ENCODE results near the gene NOSTRIN.
"Not testable (repeated sequence)": the region's sequence is repeated elsewhere in the genome, so short reads cannot be mapped to it uniquely, and the experiment has no call there.

Gene NOSTRIN

GRCh38 chr2:168882163-168882562, 79.7 kb downstream of the NOSTRIN start:
- DNase-seq (ENCODE audit: low read depth in 2 of 2) = not testable (repeated sequence)

GRCh38 chr2:168884975-168885374, 82.5 kb downstream of the NOSTRIN start:
- DNase-seq (ENCODE audit: low read depth in 2 of 2) = no peak

DNA sequence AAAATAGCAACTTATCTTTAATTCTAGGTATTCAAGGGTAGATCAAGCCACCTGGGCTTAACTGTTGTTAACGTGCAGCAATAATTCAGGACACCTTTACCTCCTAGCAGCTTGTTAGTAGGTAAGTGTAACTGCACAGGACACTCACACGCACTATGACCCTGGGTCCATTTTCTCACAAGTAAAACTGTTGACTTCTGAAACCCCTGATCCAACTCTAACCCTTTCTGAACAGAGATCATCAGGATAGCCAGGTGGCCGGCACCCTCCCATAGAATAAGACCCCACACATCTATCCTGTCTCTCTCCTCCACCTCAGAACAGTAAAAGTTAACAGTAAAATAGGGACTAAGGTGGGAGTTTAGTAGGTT, 87.2 kb downstream of the NOSTRIN start:
- DNase-seq (ENCODE audit: low read depth in 2 of 2) = no peak

DNA sequence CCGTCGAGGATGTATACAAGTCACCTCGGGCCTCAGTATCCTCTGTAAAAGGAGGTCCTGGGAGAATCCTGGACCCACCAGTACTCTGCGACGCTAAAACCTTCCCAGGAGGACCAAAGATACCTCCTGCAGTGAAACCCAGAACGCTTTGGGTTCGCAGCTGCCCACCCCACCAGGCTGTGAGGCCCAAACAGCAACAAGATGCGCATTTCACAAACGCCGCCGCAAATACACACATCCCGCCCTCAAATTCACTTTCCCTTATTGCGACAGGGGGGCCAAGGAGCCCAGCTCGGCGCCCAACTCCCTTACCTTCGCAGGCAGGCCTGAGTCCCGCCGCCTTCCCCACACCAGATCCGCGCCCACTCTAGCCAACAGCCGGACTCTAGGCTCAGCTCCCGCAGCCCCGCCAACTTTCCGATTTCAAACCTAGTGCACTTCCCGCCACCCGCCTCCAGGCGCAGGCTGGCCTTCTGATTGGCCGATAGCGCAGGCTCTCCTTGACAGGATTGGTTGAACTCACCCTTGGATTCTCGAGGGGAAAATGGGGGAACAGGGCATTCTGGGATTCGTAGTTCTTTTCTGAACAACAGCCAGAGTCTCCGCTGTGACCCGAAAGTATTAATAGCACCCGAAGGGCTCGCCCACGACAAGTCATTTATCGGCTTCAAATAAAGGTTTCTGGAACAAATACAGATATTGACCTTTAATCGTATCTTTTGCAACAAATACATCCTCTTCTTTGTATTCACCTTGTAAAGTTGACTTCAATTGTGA, 87.8 kb downstream of the NOSTRIN start, which contains the start of gene SPC25:
SPC25 (minus strand) TSS at position 425 of the 777 bp plus-strand sequence. CDS start 911 bp downstream, outside the sequence.
- DNase-seq (ENCODE audit: low read depth in 2 of 2) = peak; percentile 77

DNA sequence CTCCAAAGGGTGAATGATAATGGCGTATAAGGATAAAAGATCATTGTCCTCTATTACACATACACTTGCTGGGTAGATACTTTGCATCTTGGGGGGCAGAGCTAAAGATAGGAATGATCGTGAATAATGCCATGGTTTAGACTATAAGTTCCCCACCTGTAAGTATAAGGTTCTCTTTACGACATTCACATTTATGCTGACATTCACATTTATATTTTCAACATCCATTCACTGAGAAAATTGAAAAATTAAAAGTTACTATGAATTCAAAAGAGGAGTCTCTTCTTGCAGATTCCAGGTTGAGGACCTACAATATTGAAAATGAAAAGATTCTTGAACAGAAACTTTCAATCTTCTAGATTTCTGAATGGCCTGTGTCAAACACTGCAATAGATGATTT, 89.9 kb downstream of the NOSTRIN start:
- DNase-seq (ENCODE audit: low read depth in 2 of 2) = no peak

- DNase-seq (ENCODE audit: low read depth in 2 of 2) = no peak
These were observed 91.7 kb downstream of the NOSTRIN start for GRCh38 chr2:168894101-168894500.

- DNase-seq (ENCODE audit: low read depth in 2 of 2) = no peak
These were observed 92.3 kb downstream of the NOSTRIN start for GRCh38 chr2:168894720-168895119.

GRCh38 chr2:168895771-168896170, 93.3 kb downstream of the NOSTRIN start:
- DNase-seq (ENCODE audit: low read depth in 2 of 2) = no peak

DNA sequence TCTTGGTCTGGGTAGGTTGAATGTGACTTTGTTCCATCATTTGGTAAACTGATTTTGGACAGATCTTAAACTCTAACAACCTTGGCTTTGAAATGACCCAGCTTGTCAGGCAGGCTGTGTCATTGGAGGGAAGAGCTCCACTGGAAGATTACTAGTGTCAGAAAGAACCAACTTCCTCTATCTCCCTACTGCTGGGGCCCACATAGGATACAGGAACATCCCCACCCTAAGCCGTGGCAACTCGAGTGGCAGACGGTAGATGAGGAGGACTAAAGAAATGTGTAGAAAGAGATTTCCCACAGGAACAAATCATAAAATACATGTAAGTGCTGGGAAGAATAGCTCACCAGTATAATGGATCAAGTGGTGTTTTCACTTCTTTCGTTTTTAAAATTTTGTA, 94.3 kb downstream of the NOSTRIN start:
- no peak for DNase-seq (ENCODE audit: low read depth in 2 of 2)

- DNase-seq (ENCODE audit: low read depth in 2 of 2) = no peak
These were observed 95.0 kb downstream of the NOSTRIN start for GRCh38 chr2:168897449-168897848.

- DNase-seq (ENCODE audit: low read depth in 2 of 2) = no peak
These were observed 98.6 kb downstream of the NOSTRIN start, which contains the start of gene G6PC2 for GRCh38 chr2:168901003-168901402. Gene G6PC2 (plus strand): TSS chr2:168901291. CDS start chr2:168901332, 41 bp downstream.

DNA sequence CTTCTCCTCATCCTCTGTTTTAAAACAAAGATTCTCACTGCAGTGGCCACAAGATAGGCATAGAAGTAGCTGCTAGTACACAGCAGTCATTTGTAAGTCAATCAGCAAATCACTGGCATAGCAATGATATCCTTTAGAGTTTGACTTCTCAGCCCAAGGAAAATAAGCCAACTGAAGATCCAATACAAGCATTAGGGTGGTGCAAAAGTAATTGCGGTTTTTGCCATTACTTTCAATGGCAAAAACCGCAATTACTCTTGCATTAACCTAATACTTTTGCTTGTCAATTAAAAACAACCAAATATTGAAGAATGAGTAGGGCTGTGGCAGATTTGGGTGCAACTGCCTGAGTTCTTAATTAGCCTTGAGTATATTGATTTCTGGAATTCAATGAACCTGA, 101.5 kb downstream of the NOSTRIN start:
- DNase-seq (ENCODE audit: low read depth in 2 of 2) = no peak

- no peak for DNase-seq (ENCODE audit: low read depth in 2 of 2)
These were observed 101.9 kb downstream of the NOSTRIN start for GRCh38 chr2:168904358-168904757.

DNA sequence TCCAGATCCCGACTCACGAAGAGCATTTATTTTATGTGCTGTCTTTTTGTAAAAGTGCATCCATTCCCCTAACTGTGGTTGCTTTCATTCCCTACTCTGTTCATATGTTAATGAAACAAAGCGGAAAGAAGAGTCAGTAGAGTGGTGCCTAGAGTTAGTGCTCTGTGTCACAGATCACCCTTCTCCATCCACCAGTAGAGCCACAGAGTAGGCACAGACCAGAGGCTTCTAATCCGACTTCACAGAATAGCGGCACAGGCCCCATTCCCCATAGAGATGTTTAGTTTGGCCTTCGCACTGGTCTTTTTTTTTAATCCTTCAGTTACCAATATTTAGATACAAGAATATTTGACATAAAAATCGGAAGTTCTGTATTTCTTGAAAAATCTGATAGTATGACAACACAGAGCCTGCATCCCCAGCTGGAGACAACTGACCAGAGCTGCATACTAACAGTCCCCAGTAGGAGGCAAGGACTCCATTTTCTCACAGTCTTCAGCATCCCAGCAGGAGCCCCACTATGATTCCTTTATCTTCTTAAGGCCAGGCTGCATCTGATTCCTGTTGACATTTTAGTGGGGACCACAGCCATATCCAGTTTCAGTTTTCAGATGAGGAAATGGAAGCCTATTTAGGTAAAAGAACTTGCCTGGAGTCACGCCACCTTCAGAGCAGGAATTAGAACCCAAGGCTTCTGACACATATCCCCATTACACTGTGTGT, 105.7 kb downstream of the NOSTRIN start:
- DNase-seq (ENCODE audit: low read depth in 2 of 2) = no peak

DNA sequence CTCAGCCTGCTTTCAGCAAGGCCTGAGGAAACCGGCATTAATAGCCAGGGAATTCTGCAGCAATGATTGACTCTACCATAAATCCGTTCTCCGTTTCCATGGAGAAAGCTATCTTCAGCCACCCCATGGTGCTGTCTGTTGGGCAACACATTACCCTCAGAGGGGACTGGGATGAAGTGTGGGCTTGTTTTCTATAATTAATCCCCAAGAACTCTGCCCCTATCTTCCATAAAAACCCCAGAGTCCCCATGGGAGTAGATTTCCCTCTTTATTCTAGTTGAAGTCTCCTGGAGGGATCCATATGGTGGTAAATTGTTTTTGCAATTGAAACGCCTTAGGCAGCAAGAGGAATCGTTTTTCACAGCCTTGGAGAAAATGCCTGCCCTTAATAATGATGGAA, 107.9 kb downstream of the NOSTRIN start:
- no peak for DNase-seq (ENCODE audit: low read depth in 2 of 2)

DNA sequence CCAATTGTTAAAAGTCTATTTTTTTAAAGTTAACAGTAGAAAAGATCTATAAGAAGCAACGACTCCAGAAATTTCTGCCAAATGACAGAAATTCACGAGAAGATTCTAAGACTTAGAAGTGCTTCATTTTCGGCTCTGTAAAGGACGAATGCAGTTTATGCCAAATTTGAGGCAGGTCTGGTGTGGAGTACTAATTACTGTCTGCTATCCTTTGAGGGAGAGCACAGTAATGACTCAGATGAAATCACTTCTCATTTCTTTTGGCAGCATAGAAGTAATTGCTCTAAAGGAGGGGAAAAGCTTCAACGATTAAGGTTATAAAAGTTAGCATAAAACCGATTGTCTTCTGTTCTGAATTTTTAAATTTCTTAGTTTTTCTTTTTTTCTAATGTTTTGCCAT, 110.0 kb downstream of the NOSTRIN start:
- no peak for DNase-seq (ENCODE audit: low read depth in 2 of 2)

DNA sequence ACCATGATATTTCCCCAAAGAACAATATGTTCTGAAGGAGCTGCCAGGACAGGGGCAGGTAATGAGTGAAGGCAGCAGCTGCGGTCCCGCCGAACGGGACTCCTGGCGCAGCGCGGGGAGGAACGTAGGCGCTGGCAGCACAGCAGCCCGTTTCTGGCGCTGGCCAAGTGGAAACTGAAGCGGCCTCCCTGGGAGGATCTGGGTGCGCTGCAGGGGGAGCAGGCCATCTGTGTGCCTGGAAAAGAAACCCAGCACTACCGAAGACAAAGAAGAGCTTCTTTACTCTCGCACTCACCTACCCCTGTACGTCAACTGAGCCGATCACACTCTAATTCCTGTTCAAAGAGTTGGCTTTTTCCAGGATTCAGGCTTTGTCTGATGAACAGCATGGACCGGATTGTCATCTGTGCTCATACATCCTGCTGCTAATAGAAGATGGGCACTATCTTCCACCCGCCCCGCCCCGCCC, 110.5 kb downstream of the NOSTRIN start:
- no peak for DNase-seq (ENCODE audit: low read depth in 2 of 2)

DNA sequence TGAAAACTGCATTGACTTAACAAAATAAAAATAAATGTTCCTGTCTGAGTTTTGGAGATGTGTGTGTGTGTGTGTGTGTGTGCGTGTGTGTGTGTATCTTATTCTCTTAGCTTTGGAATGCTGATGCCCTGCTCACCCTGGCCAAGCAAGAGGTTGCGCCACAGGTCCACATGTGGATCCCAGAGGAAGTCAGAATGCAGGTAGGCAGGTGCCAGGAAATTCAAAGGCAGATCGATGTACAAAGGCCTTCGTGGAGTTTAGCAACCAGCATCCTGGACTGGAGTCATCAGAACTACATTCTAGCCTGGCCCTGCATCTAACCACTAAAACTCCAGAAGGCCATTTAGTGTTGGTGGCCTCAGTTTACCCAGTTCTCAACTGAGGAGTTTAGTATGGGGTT, 111.1 kb downstream of the NOSTRIN start:
- DNase-seq (ENCODE audit: low read depth in 2 of 2) = no peak
